NCI-H510A treated with DMSO at 0.1 percent for 48 hours (cell line): ENCODE data around the gene SKIC8.
A peak's percentile ranks its signal among the peaks of the same experiment; 100 is the strongest.

Experiments
- DNase-seq: peaks from one replicate; lab custom pipeline; 2025; lab: John Stamatoyannopoulos, UW

SKIC8 gene

GRCh38 chr15:78321786-78322185 lies 22.4 kb upstream of the SKIC8 start:
- no peak for DNase-seq

DNA sequence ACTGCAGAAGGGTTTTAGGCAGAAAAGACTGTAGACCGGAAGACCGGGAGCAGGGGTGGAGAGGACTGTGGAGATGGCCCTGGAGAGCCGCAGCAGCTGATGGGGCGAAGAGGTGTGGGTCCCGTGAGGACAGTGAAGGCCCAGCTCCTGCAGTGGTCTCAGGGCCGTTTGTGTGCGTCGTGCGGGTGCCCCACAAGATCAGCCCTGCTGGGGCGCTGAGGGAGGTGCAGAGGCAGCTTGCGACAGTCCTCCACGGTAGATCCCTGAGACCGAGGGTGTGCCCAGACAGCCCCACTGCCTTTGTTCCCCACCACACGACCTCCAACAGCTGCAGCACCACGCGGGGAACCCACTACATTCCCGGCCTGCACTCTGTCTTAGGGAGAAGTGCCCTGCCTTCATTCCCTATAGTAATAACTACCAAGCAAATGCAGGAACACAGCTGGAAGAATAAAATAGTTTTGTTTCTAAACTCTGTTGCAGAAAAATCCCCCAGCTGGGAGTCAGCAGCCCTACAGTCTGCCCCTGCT lies 21.7 kb upstream of the SKIC8 start:
- DNase-seq, result no peak

DNA sequence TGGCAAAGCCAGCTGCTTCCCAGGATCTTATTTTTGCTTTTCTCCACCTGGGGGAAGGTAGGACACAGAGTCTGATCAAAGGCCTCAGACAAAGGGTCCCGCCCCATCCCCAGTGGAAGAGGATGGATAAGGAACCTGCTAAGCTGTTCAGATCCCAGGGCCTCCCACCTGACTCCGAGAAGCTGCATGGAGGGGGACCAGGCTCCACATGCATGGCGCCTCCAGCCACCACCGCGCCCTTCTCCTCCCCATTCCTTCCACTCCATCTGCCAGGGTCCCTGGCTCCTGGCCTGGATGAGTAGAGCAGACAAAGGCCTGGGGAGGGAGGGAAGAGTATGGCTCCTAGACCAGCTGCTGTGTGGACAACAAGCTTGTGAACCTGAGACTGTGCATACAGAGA lies 20.8 kb upstream of the SKIC8 start:
- no peak for DNase-seq

GRCh38 chr15:78319588-78319987 lies 20.2 kb upstream of the SKIC8 start:
- DNase-seq, result no peak

DNA sequence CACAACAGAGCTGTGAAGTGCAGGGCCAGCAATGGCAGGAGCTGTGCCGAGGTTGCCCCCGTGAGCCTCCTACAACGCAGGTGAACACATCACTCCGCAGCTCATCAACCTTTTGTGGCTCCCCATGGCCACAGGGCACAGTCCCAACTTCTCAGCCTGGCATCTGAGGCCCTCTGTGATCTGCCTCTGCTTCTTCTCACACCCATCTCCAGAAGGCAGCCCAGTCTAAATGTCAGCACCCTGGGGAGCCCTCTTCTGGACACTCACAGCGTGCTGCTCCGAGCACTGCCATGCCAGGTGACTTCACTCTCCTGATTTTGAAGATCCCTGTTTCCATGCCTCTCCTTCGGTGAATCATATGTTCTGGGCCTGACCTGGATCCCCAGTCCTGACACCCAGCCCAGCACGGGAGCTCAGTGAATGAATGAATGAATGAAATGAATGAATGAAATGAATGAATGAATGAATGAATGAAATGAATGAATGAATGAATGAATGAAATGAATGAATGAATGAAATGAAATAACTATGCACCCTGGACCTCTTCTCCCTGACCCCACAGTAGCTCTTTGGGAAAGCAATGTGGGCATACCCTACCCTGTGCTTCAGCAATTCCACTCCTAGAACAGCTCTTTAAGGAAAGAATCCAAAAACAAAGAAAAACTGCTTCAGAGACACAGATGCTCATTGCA lies 17.9 kb upstream of the SKIC8 start:
- no peak for DNase-seq

DNA sequence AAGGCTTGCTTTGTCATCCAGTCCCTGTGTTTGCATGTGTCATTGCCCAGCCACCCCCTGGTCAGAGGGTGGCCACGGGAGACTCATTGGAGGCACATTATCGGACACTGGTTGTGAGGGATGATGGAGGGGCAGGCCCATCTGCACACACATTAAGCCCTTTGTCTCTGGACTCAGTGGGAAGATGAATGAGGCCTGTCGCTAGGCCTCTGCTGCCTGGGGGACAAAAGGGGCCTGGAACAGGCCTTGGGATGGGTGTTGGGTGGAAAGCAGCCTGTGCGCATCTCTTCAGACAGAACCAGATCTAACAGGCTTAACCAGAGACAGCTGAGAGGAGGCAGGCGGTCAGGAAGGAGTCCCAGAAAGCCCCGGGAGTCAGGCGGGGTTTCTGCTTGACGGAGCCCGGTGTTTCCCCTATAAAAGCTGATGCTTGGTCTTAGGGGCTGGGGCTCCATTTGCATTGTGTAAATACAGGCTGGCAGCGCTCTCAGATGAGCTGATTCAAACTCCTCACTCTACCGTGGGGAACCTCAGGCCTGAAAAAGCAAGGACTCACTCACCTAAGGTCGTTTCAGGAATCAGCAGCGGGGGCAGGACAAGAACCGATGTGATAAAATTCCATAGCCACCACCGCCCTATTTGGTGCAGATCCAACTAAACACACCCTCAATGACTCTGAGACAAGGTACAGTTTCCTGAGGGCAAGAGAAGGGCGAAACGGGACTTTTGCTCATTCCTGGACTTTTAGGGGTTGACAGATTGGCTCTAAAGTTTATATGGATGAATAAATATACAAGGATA lies 17.1 kb upstream of the SKIC8 start:
- no peak for DNase-seq

GRCh38 chr15:78315686-78316282 lies 16.4 kb upstream of the SKIC8 start:
- DNase-seq, result no peak

GRCh38 chr15:78314181-78314581 lies 14.8 kb upstream of the SKIC8 start:
- DNase-seq, result no peak

DNA sequence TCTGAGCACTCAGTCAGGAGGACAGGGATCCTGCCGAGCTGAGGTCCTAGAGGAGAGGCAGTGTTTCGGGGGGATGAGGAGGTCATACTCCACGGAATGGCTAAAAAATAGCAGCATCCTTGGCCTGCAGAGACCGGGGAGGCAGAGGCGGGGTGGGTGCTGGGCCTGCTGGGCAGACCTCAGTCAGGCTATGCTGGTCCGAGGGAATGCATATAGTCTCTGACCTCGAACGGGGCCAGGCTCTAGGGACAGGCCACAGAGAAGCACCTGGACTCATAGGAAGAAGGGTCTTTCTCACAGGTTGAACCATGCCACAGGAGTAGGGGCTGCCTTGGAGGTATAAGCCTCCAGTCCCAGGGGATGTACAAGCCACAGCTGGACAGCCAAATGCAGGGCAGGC lies 14.0 kb upstream of the SKIC8 start:
- no peak for DNase-seq

GRCh38 chr15:78312957-78313356 lies 13.5 kb upstream of the SKIC8 start:
- DNase-seq, result no peak

- no peak for DNase-seq
These were observed 13.1 kb upstream of the SKIC8 start for GRCh38 chr15:78312536-78312935.

- DNase-seq, result no peak
These were observed 11.9 kb upstream of the SKIC8 start for GRCh38 chr15:78311292-78311691.

DNA sequence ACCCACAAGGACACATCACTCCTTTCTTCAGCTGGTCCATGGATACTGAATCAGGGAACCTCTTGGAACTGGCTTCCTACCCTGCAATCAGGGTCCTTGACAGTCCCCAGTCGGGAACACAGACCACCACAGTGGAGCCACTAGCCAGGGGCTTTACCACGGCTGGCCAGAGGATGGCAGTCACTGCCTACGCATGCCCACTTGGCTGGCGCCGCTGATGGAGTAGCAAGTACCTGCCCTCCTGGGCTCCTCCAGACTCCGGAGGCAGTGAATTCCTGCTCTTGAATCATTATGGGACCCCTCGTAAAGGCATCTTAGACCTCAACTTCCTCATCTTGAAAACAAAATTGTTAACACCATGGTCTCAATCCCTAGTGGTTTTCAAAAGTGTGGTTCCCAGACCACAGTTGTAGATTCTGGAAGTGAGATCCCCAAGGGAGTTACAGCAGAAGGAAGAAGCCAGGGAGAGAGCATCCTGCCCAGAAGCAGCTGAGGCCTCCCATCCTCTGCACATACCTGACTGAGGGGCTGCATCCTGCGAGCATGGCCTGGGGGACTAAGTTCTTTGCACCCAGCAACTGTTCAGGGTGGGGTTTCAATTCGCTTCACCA lies 9.1 kb upstream of the SKIC8 start:
- peak; percentile 59 for DNase-seq

GRCh38 chr15:78307976-78308375 lies 8.6 kb upstream of the SKIC8 start:
- no peak for DNase-seq

GRCh38 chr15:78306176-78306774 lies 6.9 kb upstream of the SKIC8 start:
- DNase-seq, result no peak

DNA sequence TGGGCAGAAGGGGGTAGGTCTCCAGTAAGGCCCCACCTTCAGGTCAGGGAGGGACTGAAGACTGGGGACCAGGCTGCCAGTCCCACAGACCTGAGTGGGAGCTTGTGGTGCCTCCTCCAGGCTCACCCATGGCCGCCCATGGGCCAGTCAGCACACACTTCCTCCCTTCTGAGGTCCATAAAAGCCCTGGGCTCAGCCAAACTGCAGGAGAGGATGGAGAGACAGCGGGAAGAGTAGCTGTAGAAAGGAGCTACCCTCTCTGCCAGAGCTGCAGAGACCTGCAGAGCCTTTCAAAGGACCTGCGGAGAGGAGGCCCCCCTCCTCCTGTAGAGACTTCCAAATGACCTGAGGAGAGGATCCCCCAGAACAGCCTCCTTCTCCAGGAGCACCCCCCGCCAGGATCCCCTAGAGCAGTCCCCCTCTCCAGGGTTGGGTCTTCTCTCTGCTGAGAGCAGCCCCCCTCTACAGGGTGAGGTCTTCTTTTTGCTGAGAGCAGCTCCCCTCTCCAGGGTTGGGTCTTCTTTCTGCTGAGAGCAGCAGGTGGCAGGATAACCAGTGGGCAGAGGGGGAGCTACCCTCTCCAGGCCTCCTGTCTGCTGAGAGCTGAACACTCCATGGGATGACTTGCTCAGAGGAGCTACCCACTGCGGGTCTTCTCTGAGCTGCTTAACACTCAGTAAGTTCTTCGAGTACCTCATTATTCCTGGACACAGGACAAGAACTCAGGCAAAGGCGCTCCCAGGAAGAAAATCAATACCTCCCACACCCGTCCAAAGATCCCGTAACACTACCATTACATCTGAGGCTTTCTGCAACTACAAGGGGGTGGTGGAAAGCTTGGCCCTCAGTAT lies 5.0 kb upstream of the SKIC8 start:
- DNase-seq, result no peak

GRCh38 chr15:78302579-78303312 lies 3.3 kb upstream of the SKIC8 start:
- no peak for DNase-seq

GRCh38 chr15:78301828-78302227 lies 2.4 kb upstream of the SKIC8 start:
- DNase-seq, result no peak

DNA sequence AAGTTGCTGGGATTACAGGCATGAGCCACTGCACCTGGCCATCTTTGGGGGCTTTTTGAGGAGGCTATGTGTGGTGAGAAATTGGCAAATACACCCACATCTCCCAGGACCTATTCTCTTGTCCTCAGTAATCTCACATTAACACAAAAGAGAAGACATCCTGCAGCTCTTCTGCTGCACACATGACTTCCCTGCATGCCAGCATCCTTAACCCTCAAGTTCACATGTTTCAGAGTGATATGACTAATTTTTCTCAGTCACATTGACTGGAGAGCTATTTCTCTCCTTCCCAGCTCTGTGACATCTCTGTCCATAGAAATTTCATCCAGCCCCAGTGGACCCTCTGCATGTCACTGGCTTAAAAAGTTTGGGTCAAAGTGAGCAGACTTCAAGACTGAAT lies 1.9 kb upstream of the SKIC8 start:
- no peak for DNase-seq

DNA sequence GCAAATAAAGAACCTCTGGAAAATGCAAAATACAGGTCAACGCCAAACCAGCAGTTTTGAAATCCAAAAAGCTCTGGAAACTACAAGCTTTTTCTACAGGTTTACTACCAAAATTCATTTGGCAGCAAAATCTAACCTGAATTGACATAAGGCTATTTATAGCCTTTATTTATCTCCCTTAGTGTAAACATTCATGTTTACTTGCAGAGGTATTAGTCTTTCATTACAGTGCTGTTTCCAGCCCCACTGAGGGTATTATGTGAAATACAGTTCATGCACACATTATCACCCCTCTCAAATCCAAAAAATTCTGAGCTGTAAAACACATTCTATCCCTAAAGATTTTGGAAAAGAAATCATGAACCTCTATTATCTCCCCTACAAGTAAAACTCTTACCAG lies 7.2 kb downstream of the SKIC8 start:
- no peak for DNase-seq

DNA sequence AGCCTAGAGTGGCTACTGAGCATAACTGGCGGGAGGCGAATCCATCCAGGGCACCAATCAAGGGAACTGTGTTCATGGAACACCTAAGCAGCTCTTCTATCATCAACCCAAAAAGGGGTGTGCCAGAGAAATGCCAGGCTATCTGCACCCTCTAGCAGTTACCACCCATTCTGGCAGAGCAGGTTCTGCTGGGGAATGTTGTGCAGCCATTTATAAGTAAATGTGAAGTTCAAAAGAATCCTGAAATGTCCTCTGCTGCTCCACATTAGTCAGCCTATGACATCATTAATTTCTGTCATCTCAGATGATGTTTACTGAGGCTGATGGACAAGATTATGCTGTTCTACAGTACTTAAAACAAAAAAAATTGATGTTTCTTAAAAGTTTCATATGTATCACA lies 7.7 kb downstream of the SKIC8 start:
- no peak for DNase-seq
